ENCODE results near the gene NANOS2. TPM values are rescaled to one million over a fixed set of nuclear protein-coding genes. Genes with fewer than 3 reads are reported as not detected.
"Not testable (repeated sequence)": the region's sequence is repeated elsewhere in the genome, so short reads cannot be mapped to it uniquely, and the experiment has no call there.

The NANOS2 gene
- total RNA-seq, 4 donors from 2014 or later, result not detected

DNA sequence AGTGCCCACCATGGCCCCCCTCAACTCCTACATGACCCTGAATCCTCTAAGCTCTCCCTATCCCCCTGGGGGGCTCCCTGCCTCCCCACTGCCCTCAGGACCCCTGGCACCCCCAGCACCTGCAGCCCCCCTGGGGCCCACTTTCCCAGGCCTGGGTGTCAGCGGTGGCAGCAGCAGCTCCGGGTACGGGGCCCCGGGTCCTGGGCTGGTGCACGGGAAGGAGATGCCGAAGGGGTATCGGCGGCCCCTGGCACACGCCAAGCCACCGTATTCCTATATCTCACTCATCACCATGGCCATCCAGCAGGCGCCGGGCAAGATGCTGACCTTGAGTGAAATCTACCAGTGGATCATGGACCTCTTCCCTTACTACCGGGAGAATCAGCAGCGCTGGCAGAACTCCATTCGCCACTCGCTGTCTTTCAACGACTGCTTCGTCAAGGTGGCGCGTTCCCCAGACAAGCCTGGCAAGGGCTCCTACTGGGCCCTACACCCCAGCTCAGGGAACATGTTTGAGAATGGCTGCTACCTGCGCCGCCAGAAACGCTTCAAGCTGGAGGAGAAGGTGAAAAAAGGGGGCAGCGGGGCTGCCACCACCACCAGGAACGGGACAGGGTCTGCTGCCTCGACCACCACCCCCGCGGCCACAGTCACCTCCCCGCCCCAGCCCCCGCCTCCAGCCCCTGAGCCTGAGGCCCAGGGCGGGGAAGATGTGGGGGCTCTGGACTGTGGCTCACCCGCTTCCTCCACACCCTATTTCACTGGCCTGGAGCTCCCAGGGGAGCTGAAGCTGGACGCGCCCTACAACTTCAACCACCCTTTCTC lies 42.3 kb downstream of the NANOS2 start:
- WGBS, 2 donors (ENCODE audit: low coverage in 1 of 2), result 91% methylated on average over 34 of the region's 34 CpGs; no CpG with 5 or more reads in 1 of the 2 donors
- peaks cover 0 to 15% (median 13%) of the 10 kb centered on the region in 4 donors for H3K4me1 ChIP-seq
- H3K36me3 ChIP-seq, result no peaks in the 10 kb centered on the region
- DNase-seq, result no peak
- no peaks in the 10 kb centered on the region for H3K9me3 ChIP-seq
- TF ChIP-seq EP300 (IDR thresholded peaks at IDR 0.05; ENCODE audit: low read depth) (no peak), POLR2A (IDR thresholded peaks at IDR 0.05) (no peak), POLR2AphosphoS5 (IDR thresholded peaks at IDR 0.05) (no peak), CTCF (IDR thresholded peaks at IDR 0.05) (no peak)
- H3K27me3 ChIP-seq, result no peaks in the 10 kb centered on the region
- in situ Hi-C loops (cut with MboI; ENCODE audit: low pct_ligation_motif_present in 1 of 4, low pct_unique_long_range_greater_than_20kb in 1 of 4, low sequenced_read_pairs in 3 of 4) (no loop called here), intact Hi-C loops (cut with DNase I; ENCODE audit: low total_unique reads) (no loop called here)
- no peak overlapping the region for H3K4me3 ChIP-seq
- no peak overlapping the region for H3K27ac ChIP-seq

DNA sequence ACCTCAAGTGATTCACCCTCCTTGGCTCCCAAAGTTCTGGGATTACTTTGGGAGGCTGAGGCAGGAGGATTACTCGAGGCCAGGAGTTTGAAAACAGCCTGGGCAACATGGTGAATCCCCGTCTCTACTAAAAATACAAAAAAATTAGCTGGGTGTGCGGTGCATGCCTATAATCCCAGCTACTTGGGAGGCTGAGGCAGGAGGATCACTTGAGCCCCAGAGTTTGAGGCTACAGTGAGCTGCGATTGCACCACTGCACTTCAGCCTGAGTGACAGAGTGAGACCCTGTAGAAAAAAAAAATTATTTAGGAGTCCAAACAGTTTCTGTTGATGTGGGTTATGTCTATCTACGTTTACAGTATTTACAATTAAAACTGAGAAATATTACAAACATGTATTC lies 43.8 kb downstream of the NANOS2 start:
- no peak for DNase-seq
- WGBS, 2 donors (ENCODE audit: low coverage in 1 of 2), result 73 to 74% methylated on average over 3 to 5 of the region's 5 CpGs
- Histone ChIP-seq H3K36me3 (no peaks in the 10 kb centered on the region), H3K4me1 (peaks cover 0 to 2% (median 0%) of the 10 kb centered on the region in 4 donors), H3K27me3 (no peaks in the 10 kb centered on the region), H3K9me3 (no peaks in the 10 kb centered on the region), H3K27ac (no peak overlapping the region), H3K4me3 (no peak overlapping the region)
- intact Hi-C loops (cut with DNase I; ENCODE audit: low total_unique reads) (no loop called here), in situ Hi-C loops (cut with MboI; ENCODE audit: low pct_ligation_motif_present in 1 of 4, low pct_unique_long_range_greater_than_20kb in 1 of 4, low sequenced_read_pairs in 3 of 4) (no loop called here)
- TF ChIP-seq POLR2A (IDR thresholded peaks at IDR 0.05), result no peak
- TF ChIP-seq EP300 (IDR thresholded peaks at IDR 0.05; ENCODE audit: low read depth), result no peak
- TF ChIP-seq POLR2AphosphoS5 (IDR thresholded peaks at IDR 0.05), result no peak
- no peak for TF ChIP-seq CTCF (IDR thresholded peaks at IDR 0.05)

DNA sequence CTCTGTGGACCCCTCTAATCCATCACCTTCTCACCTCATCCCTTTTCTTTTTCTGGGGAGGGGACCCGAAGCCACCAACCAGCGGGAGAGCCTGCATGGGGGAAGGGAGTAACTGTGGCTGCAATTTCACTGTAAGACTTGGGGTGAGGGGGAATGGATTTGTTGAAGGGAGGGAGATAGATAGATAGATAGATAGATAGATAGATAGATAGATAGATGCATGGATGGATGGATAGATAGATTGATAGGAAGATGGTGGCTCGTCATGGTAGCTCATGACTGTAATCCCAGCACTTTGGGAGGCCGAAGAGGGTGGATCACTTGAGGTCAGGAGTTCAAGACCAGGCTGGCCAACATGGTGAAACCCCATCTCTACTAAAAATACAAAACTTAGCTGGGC lies 47.3 kb downstream of the NANOS2 start:
- peak overlapping the region; percentile 71 to 98 (median 96) for H3K27ac ChIP-seq
- H3K9me3 ChIP-seq; H3K36me3 ChIP-seq; in situ Hi-C loops (cut with MboI; ENCODE audit: low pct_ligation_motif_present in 1 of 4, low pct_unique_long_range_greater_than_20kb in 1 of 4, low sequenced_read_pairs in 3 of 4); intact Hi-C loops (cut with DNase I; ENCODE audit: low total_unique reads); DNase-seq: not testable (repeated sequence)
- H3K27me3 ChIP-seq, result peaks cover 13% of the 10 kb centered on the region
- H3K4me1 ChIP-seq, result peaks cover 0 to 19% (median 11%) of the 10 kb centered on the region in 4 donors
- H3K4me3 ChIP-seq, result peak overlapping the region in 3 of 4 donors; percentile 84 to 100 (median 95)
- 43 to 56% methylated on average over 4 of the region's 4 CpGs for WGBS, 2 donors (ENCODE audit: low coverage in 1 of 2)

DNA sequence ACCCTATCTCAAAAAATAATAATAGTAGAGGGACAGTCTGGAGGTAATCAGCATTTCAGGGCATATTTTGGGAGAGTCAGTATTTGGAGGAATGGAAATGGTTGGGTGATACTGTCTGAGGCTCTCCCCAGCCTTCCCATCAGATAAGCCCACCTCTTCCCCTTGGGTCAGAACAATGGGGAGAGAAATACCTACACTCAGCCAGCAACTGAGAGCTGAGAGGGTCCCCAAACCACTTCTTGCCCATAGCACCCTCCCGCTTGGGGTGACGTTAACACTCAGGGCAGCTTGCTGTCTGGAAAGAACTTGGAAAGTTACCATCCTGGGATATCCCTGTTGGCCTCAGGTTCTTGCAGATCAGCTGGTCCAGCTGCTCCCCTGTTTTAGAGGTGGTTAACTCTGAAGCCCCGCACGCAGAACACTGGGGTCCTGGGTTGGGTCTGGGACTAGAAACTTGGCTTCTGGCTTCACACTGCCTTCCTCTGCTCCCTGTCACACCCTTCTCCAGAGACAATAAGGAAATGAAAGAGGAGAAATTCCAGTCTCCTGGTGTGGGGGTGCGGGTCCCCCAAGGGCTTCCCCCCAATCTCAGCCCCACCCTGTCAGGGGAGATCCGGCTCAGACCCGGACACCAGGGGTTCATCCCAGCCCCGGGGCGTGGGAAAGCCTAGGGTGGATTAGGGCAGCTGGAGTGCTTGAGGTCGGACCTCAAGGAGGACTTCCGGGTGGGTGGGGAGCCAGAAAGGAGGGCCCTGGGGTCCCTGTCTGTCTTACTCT lies 48.0 kb downstream of the NANOS2 start:
- whole genome bisulfite sequencing, 2 donors (ENCODE audit: low coverage in 1 of 2), result 45% methylated on average over 11 of the region's 11 CpGs; no CpG with 5 or more reads in 1 of the 2 donors
- H3K36me3 ChIP-seq, result no peaks in the 10 kb centered on the region
- intact Hi-C loops (cut with DNase I; ENCODE audit: low total_unique reads), result no loop called here
- DNase-seq, result peak; percentile 65
- in situ Hi-C loops (cut with MboI; ENCODE audit: low pct_ligation_motif_present in 1 of 4, low pct_unique_long_range_greater_than_20kb in 1 of 4, low sequenced_read_pairs in 3 of 4), result no loop called here
- no peaks in the 10 kb centered on the region for H3K9me3 ChIP-seq
- H3K27ac ChIP-seq, result peak overlapping the region; percentile 71 to 98 (median 96)
- H3K4me1 ChIP-seq, result peaks cover 5 to 25% (median 18%) of the 10 kb centered on the region in 4 donors
- H3K27me3 ChIP-seq, result peaks cover 13% of the 10 kb centered on the region
- TF ChIP-seq CTCF (IDR thresholded peaks at IDR 0.05), result no peak
- no peak for TF ChIP-seq EP300 (IDR thresholded peaks at IDR 0.05; ENCODE audit: low read depth)
- TF ChIP-seq POLR2AphosphoS5 (IDR thresholded peaks at IDR 0.05), result peak in 2 of 3 donors; percentile 32 to 44
- peak; percentile 58 for TF ChIP-seq POLR2A (IDR thresholded peaks at IDR 0.05)
- peak overlapping the region in 3 of 4 donors; percentile 84 to 100 (median 95) for H3K4me3 ChIP-seq

All from transverse colon (tissue), 4 donors.